Measurements from ENCODE around the gene IRF2BP2. TPM values are rescaled to one million over a fixed set of nuclear protein-coding genes. Genes with fewer than 3 reads are reported as not detected.
A peak's percentile ranks its signal among the peaks of the same experiment; 100 is the strongest.

Gene IRF2BP2
- polyA plus RNA-seq, 4 donors: 42.4 to 195 (median 63.9) TPM

GRCh38 chr1:234571702-234572101 is 38.3 kb downstream of the IRF2BP2 start:
- H3K27me3 ChIP-seq (ENCODE audit: control insufficient read depth in 3 of 3, insufficient read depth in 3 of 3, low read length in 3 of 3): no peaks in the 10 kb centered on the region
- H3K27ac ChIP-seq (ENCODE audit: low read depth in 1 of 3, low read length in 2 of 3): no peak overlapping the region
- H3K4me1 ChIP-seq (ENCODE audit: control insufficient read depth in 3 of 3, insufficient read depth in 2 of 3, low read depth in 1 of 3, low read length in 2 of 3): no peaks in the 10 kb centered on the region
- peaks cover 0 to 3% of the 10 kb centered on the region in 2 donors for H3K9me3 ChIP-seq (ENCODE audit: control insufficient read depth in 2 of 2, insufficient read depth in 1 of 2, low read depth in 1 of 2, low read length in 1 of 2)
- WGBS, 3 donors: 73 to 80% (median 74%) methylated on average over 2 of the region's 2 CpGs
- DNase-seq (no peak), FAIRE-seq (no peak)
- H3K4me3 ChIP-seq (ENCODE audit: low read depth in 1 of 3, low read length in 3 of 3): no peak overlapping the region
- no peaks in the 10 kb centered on the region for H3K36me3 ChIP-seq (ENCODE audit: control insufficient read depth in 3 of 3, insufficient read depth in 2 of 3, low read depth in 1 of 3, low read length in 3 of 3)

- peaks cover 0 to 3% of the 10 kb centered on the region in 2 donors for H3K9me3 ChIP-seq (ENCODE audit: control insufficient read depth in 2 of 2, insufficient read depth in 1 of 2, low read depth in 1 of 2, low read length in 1 of 2)
- H3K4me1 ChIP-seq (ENCODE audit: control insufficient read depth in 3 of 3, insufficient read depth in 2 of 3, low read depth in 1 of 3, low read length in 2 of 3): no peaks in the 10 kb centered on the region
- DNase-seq (no peak), FAIRE-seq (no peak)
- H3K4me3 ChIP-seq (ENCODE audit: low read depth in 1 of 3, low read length in 3 of 3): no peak overlapping the region
- H3K27me3 ChIP-seq (ENCODE audit: control insufficient read depth in 3 of 3, insufficient read depth in 3 of 3, low read length in 3 of 3): no peaks in the 10 kb centered on the region
- H3K36me3 ChIP-seq (ENCODE audit: control insufficient read depth in 3 of 3, insufficient read depth in 2 of 3, low read depth in 1 of 3, low read length in 3 of 3): no peaks in the 10 kb centered on the region
- H3K27ac ChIP-seq (ENCODE audit: low read depth in 1 of 3, low read length in 2 of 3): no peak overlapping the region
- 84 to 96% (median 94%) methylated on average over 6 of the region's 6 CpGs for WGBS, 3 donors
Measured at GRCh38 chr1:234570329-234571120, 39.5 kb downstream of the IRF2BP2 start.

DNA sequence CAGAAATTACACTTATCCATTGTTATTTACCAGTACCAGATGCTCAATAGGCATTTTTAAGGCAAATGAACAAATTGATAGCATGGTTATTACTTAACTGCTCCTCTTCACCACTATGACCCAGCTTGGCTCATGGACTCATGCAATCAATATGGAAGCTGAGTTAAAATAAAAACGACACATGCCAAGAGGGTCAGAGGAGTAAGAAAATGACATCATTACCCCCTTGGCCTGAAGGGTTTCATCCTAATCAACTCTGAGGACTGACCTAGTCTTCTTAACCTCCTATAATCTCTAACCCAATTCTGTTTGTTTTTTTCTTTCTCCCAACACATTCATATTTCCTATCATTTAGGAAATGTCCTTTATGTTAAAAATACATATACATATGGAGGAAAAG is 41.6 kb downstream of the IRF2BP2 start:
- Histone ChIP-seq H3K27me3 (ENCODE audit: control insufficient read depth in 3 of 3, insufficient read depth in 3 of 3, low read length in 3 of 3) (no peaks in the 10 kb centered on the region), H3K4me3 (ENCODE audit: low read depth in 1 of 3, low read length in 3 of 3) (no peak overlapping the region), H3K27ac (ENCODE audit: low read depth in 1 of 3, low read length in 2 of 3) (no peak overlapping the region), H3K36me3 (ENCODE audit: control insufficient read depth in 3 of 3, insufficient read depth in 2 of 3, low read depth in 1 of 3, low read length in 3 of 3) (no peaks in the 10 kb centered on the region), H3K9me3 (ENCODE audit: control insufficient read depth in 2 of 2, insufficient read depth in 1 of 2, low read depth in 1 of 2, low read length in 1 of 2) (peaks cover 0 to 3% of the 10 kb centered on the region in 2 donors), H3K4me1 (ENCODE audit: control insufficient read depth in 3 of 3, insufficient read depth in 2 of 3, low read depth in 1 of 3, low read length in 2 of 3) (peaks cover 0 to 2% (median 0%) of the 10 kb centered on the region in 3 donors)
- FAIRE-seq (no peak), DNase-seq (no peak)
- WGBS, 3 donors: 59 to 89% (median 86%) methylated on average over 1 of the region's 1 CpG

- WGBS, 3 donors: 93 to 96% (median 96%) methylated on average over 2 of the region's 2 CpGs
Measured at GRCh38 chr1:234565132-234565531, 44.8 kb downstream of the IRF2BP2 start.

GRCh38 chr1:234564035-234565029 is 45.6 kb downstream of the IRF2BP2 start:
- Histone ChIP-seq H3K9me3 (ENCODE audit: control insufficient read depth in 2 of 2, insufficient read depth in 1 of 2, low read depth in 1 of 2, low read length in 1 of 2) (peaks cover 0 to 3% of the 10 kb centered on the region in 2 donors), H3K27me3 (ENCODE audit: control insufficient read depth in 3 of 3, insufficient read depth in 3 of 3, low read length in 3 of 3) (no peaks in the 10 kb centered on the region), H3K27ac (ENCODE audit: low read depth in 1 of 3, low read length in 2 of 3) (peak overlapping the region in 1 of 3 donors; percentile 62), H3K36me3 (ENCODE audit: control insufficient read depth in 3 of 3, insufficient read depth in 2 of 3, low read depth in 1 of 3, low read length in 3 of 3) (no peaks in the 10 kb centered on the region), H3K4me1 (ENCODE audit: control insufficient read depth in 3 of 3, insufficient read depth in 2 of 3, low read depth in 1 of 3, low read length in 2 of 3) (peaks cover 0 to 13% (median 0%) of the 10 kb centered on the region in 3 donors), H3K4me3 (ENCODE audit: low read depth in 1 of 3, low read length in 3 of 3) (no peak overlapping the region)
- DNase-seq (peak; percentile 20 to 71), FAIRE-seq (no peak)
- WGBS, 3 donors: 66 to 78% (median 68%) methylated on average over 7 of the region's 7 CpGs

More at GRCh38 chr1:234565132-234565531, 44.8 kb downstream of the IRF2BP2 start:
- H3K9me3 ChIP-seq (ENCODE audit: control insufficient read depth in 2 of 2, insufficient read depth in 1 of 2, low read depth in 1 of 2, low read length in 1 of 2): peaks cover 0 to 3% of the 10 kb centered on the region in 2 donors
- no peaks in the 10 kb centered on the region for H3K36me3 ChIP-seq (ENCODE audit: control insufficient read depth in 3 of 3, insufficient read depth in 2 of 3, low read depth in 1 of 3, low read length in 3 of 3)
- peak overlapping the region in 1 of 3 donors; percentile 18 for H3K27ac ChIP-seq (ENCODE audit: low read depth in 1 of 3, low read length in 2 of 3)
- FAIRE-seq (no peak), DNase-seq (no peak)
- no peak overlapping the region for H3K4me3 ChIP-seq (ENCODE audit: low read depth in 1 of 3, low read length in 3 of 3)
- H3K27me3 ChIP-seq (ENCODE audit: control insufficient read depth in 3 of 3, insufficient read depth in 3 of 3, low read length in 3 of 3): no peaks in the 10 kb centered on the region
- peaks cover 0 to 13% (median 0%) of the 10 kb centered on the region in 3 donors for H3K4me1 ChIP-seq (ENCODE audit: control insufficient read depth in 3 of 3, insufficient read depth in 2 of 3, low read depth in 1 of 3, low read length in 2 of 3)

GRCh38 chr1:234562334-234562733 is 47.6 kb downstream of the IRF2BP2 start:
- DNase-seq: no peak
- Histone ChIP-seq H3K9me3 (ENCODE audit: control insufficient read depth in 2 of 2, insufficient read depth in 1 of 2, low read depth in 1 of 2, low read length in 1 of 2) (peaks cover 0 to 3% of the 10 kb centered on the region in 2 donors), H3K27ac (ENCODE audit: low read depth in 1 of 3, low read length in 2 of 3) (peak overlapping the region in 1 of 3 donors; percentile 11), H3K36me3 (ENCODE audit: control insufficient read depth in 3 of 3, insufficient read depth in 2 of 3, low read depth in 1 of 3, low read length in 3 of 3) (no peaks in the 10 kb centered on the region), H3K4me3 (ENCODE audit: low read depth in 1 of 3, low read length in 3 of 3) (no peak overlapping the region), H3K4me1 (ENCODE audit: control insufficient read depth in 3 of 3, insufficient read depth in 2 of 3, low read depth in 1 of 3, low read length in 2 of 3) (peaks cover 0 to 13% (median 0%) of the 10 kb centered on the region in 3 donors), H3K27me3 (ENCODE audit: control insufficient read depth in 3 of 3, insufficient read depth in 3 of 3, low read length in 3 of 3) (no peaks in the 10 kb centered on the region)
- 75 to 92% (median 80%) methylated on average over 7 of the region's 7 CpGs for WGBS, 3 donors
- FAIRE-seq: no peak

DNA sequence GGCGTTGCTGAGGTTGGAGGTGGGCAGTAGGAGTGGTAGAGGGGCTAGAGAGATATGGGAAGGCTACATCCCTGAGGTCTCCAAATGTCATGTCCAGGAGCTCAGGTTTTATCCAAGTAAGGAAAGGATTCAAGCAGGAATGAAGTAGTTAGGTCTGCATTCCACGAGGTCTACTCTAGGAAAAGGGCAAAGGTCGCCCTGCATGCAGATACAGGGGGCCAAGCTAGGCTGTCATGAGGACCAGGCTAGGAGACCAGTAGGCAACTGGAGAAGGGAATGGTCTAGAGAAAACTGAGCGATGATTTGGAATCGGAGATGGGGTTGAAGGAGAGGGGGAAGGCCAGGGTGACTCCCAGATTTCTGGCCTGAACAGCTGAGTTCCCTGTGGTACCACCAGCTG is 48.7 kb downstream of the IRF2BP2 start:
- H3K27ac ChIP-seq (ENCODE audit: low read depth in 1 of 3, low read length in 2 of 3): peak overlapping the region in 1 of 3 donors; percentile 18
- 78 to 85% (median 81%) methylated on average over 5 of the region's 5 CpGs for WGBS, 3 donors
- H3K4me1 ChIP-seq (ENCODE audit: control insufficient read depth in 3 of 3, insufficient read depth in 2 of 3, low read depth in 1 of 3, low read length in 2 of 3): peaks cover 0 to 13% (median 0%) of the 10 kb centered on the region in 3 donors
- FAIRE-seq (no peak), DNase-seq (peak in 1 of 2 donors; percentile 66)
- H3K4me3 ChIP-seq (ENCODE audit: low read depth in 1 of 3, low read length in 3 of 3): no peak overlapping the region
- no peaks in the 10 kb centered on the region for H3K27me3 ChIP-seq (ENCODE audit: control insufficient read depth in 3 of 3, insufficient read depth in 3 of 3, low read length in 3 of 3)
- no peaks in the 10 kb centered on the region for H3K36me3 ChIP-seq (ENCODE audit: control insufficient read depth in 3 of 3, insufficient read depth in 2 of 3, low read depth in 1 of 3, low read length in 3 of 3)
- no peaks in the 10 kb centered on the region for H3K9me3 ChIP-seq (ENCODE audit: control insufficient read depth in 2 of 2, insufficient read depth in 1 of 2, low read depth in 1 of 2, low read length in 1 of 2)
